Epithelial cell of prostate (primary cell): ENCODE results near the gene KLHL30.

Experiments used
- DNase-seq: peaks from one replicate; pipeline ENCODE4 v3.0.0-alpha.2; 2011; ENCODE audit warnings: low read depth, low spot score
- H3K27ac ChIP-seq: fragments of 450-650 bp; 2 replicates; pipeline ENCODE4 v1.5.1; 2017; ENCODE audit warnings: mild to moderate bottlenecking

The KLHL30 gene

GRCh38 chr2:238117199-238118154 is 21.0 kb upstream of the KLHL30 start:
- DNase-seq: no peak
- H3K27ac ChIP-seq: no peak overlapping the region

- DNase-seq: no peak
- no peak overlapping the region for H3K27ac ChIP-seq
These were observed 18.6 kb upstream of the KLHL30 start for GRCh38 chr2:238119756-238120462.

- DNase-seq: no peak
These were observed 17.8 kb upstream of the KLHL30 start for GRCh38 chr2:238120463-238121298.

GRCh38 chr2:238121511-238122286 is 16.8 kb upstream of the KLHL30 start:
- DNase-seq: no peak

More at GRCh38 chr2:238120463-238121298, 17.8 kb upstream of the KLHL30 start:
- H3K27ac ChIP-seq: no peak overlapping the region

GRCh38 chr2:238122287-238123217 is 15.9 kb upstream of the KLHL30 start:
- no peak for DNase-seq
- no peak overlapping the region for H3K27ac ChIP-seq

More at GRCh38 chr2:238121511-238122286, 16.8 kb upstream of the KLHL30 start:
- H3K27ac ChIP-seq: no peak overlapping the region

- DNase-seq: no peak
- no peak overlapping the region for H3K27ac ChIP-seq
These were observed 15.1 kb upstream of the KLHL30 start for GRCh38 chr2:238123218-238123971.

- no peak for DNase-seq
- no peak overlapping the region for H3K27ac ChIP-seq
These were observed 14.4 kb upstream of the KLHL30 start for GRCh38 chr2:238123991-238124470.

GRCh38 chr2:238124488-238125126 is 13.9 kb upstream of the KLHL30 start:
- DNase-seq: no peak
- no peak overlapping the region for H3K27ac ChIP-seq

GRCh38 chr2:238125127-238125885 is 13.2 kb upstream of the KLHL30 start:
- no peak overlapping the region for H3K27ac ChIP-seq
- DNase-seq: no peak

- no peak overlapping the region for H3K27ac ChIP-seq
- DNase-seq: no peak
These were observed 12.1 kb upstream of the KLHL30 start for GRCh38 chr2:238126338-238126737.

- DNase-seq: no peak
- no peak overlapping the region for H3K27ac ChIP-seq
These were observed 11.7 kb upstream of the KLHL30 start for GRCh38 chr2:238126775-238127164.

GRCh38 chr2:238127165-238128060 is 11.1 kb upstream of the KLHL30 start:
- no peak for DNase-seq
- H3K27ac ChIP-seq: no peak overlapping the region

GRCh38 chr2:238128061-238128440 is 10.4 kb upstream of the KLHL30 start:
- DNase-seq: no peak
- H3K27ac ChIP-seq: no peak overlapping the region

GRCh38 chr2:238128534-238129001 is 9.9 kb upstream of the KLHL30 start:
- DNase-seq: no peak
- H3K27ac ChIP-seq: no peak overlapping the region

GRCh38 chr2:238129166-238130010 is 9.1 kb upstream of the KLHL30 start:
- DNase-seq: no peak
- H3K27ac ChIP-seq: no peak overlapping the region
